SK-N-SH treated with all-trans-retinoic acid at 6 μM for 48 hours (cell line): ENCODE results near the gene BPIFB3.

Source experiments
- ATAC-seq: fragments of 200-7000 bp; cut with Tn5 transposase; 3 replicates; pipeline ENCODE4 v1.9.1; 2020; ENCODE audit warnings: mild to moderate bottlenecking, moderate library complexity
- ARNTL ChIP-seq: fragments of 450-650 bp; formaldehyde crosslinking; IDR thresholded peaks from 2 replicates; pipeline ENCODE4 v1.5.0; 2020; ENCODE audit warnings: low read depth, mild to moderate bottlenecking, moderate library complexity, borderline replicate concordance
- ESRRG ChIP-seq: fragments of 250-450 bp; sonication (Bioruptor Pico); IDR thresholded peaks from 2 replicates; pipeline ENCODE4 v1.6.1; 2021; ENCODE audit warnings: mild to moderate bottlenecking
- GLIS3 ChIP-seq: fragments of 250-450 bp; sonication (Bioruptor Pico); IDR thresholded peaks from 2 replicates; pipeline ENCODE4 v1.5.0; 2020; ENCODE audit warnings: mild to moderate bottlenecking, moderate library complexity
- ISL1 ChIP-seq: fragments of 250-450 bp; sonication (Bioruptor Pico); IDR thresholded peaks from 2 replicates; pipeline ENCODE4 v2.1.2; 2022; ENCODE audit warnings: mild to moderate bottlenecking, moderate library complexity
- OSR1 ChIP-seq: fragments of 250-450 bp; sonication (Bioruptor Pico); IDR thresholded peaks from 2 replicates; pipeline ENCODE4 v1.8.0; 2022; ENCODE audit warnings: moderate library complexity, mild to moderate bottlenecking, inconsistent platforms
- POU6F1 ChIP-seq: fragments of 250-450 bp; sonication (Bioruptor Pico); IDR thresholded peaks from 2 replicates; pipeline ENCODE4 v1.8.0; 2021; ENCODE audit warnings: low read depth, mild to moderate bottlenecking, moderate library complexity, borderline replicate concordance
- PPARA ChIP-seq: fragments of 250-450 bp; sonication (Bioruptor Pico); IDR thresholded peaks from 2 replicates; pipeline ENCODE4 v1.5.0; 2020; ENCODE audit warnings: mild to moderate bottlenecking, borderline replicate concordance
- SNAI2 ChIP-seq: fragments of 250-450 bp; sonication (Bioruptor Pico); IDR thresholded peaks from 2 replicates; pipeline ENCODE4 v1.5.0; 2020; ENCODE audit warnings: mild to moderate bottlenecking, moderate library complexity
- TCF4 ChIP-seq: fragments of 250-450 bp; sonication (Bioruptor Pico); IDR thresholded peaks from 2 replicates; pipeline ENCODE4 v1.8.0; 2021; ENCODE audit warnings: mild to moderate bottlenecking, moderate library complexity, borderline replicate concordance
- TOX ChIP-seq: fragments of 250-450 bp; sonication (Bioruptor Pico); IDR thresholded peaks from 2 replicates; pipeline ENCODE4 v1.8.0; 2021; ENCODE audit warnings: mild to moderate bottlenecking, moderate library complexity, borderline replicate concordance
- ZFP3 ChIP-seq: fragments of 250-450 bp; sonication (Bioruptor Pico); IDR thresholded peaks from 2 replicates; pipeline ENCODE4 v1.5.0; 2020; ENCODE audit warnings: mild to moderate bottlenecking, moderate library complexity
- ZFP30 ChIP-seq: fragments of 450-650 bp; formaldehyde crosslinking; IDR thresholded peaks from 2 replicates; pipeline ENCODE4 v1.5.0; 2022; ENCODE audit warnings: mild to moderate bottlenecking, moderate library complexity
- ZNF565 ChIP-seq: fragments of 450-650 bp; formaldehyde crosslinking; conservative IDR thresholded peaks from 2 replicates; pipeline ENCODE4 v1.5.0; 2020; ENCODE audit warnings: low read depth, mild to moderate bottlenecking, moderate library complexity
- ZNF70 ChIP-seq: fragments of 450-650 bp; formaldehyde crosslinking; IDR thresholded peaks from 2 replicates; pipeline ENCODE4 v1.5.0; 2020; ENCODE audit warnings: mild to moderate bottlenecking, moderate library complexity
- ZNF8 ChIP-seq: fragments of 450-650 bp; formaldehyde crosslinking; IDR thresholded peaks from 2 replicates; pipeline ENCODE4 v1.5.0; 2020; ENCODE audit warnings: mild to moderate bottlenecking, moderate library complexity
- TF ChIP-seq, protein P1 (sequence below): fragments of 250-450 bp; sonication (Bioruptor Pico); IDR thresholded peaks from 2 replicates; pipeline ENCODE4 v1.5.0; 2020; ENCODE audit warnings: mild to moderate bottlenecking, moderate library complexity
- TF ChIP-seq, protein P2 (sequence below): fragments of 250-450 bp; sonication (Bioruptor Pico); IDR thresholded peaks from 2 replicates; pipeline ENCODE4 v1.5.1; 2020; ENCODE audit warnings: low read depth, mild to moderate bottlenecking, moderate library complexity
- TF ChIP-seq, protein P3 (sequence below): fragments of 250-450 bp; sonication (Bioruptor Pico); IDR thresholded peaks from 2 replicates; pipeline ENCODE4 v1.5.1; 2021; ENCODE audit warnings: mild to moderate bottlenecking, moderate library complexity
- TF ChIP-seq, protein P4 (sequence below): fragments of 250-450 bp; sonication (Bioruptor Pico); IDR thresholded peaks from 2 replicates; pipeline ENCODE4 v1.8.0; 2020; ENCODE audit warnings: mild to moderate bottlenecking, moderate library complexity, borderline replicate concordance

The BPIFB3 gene

GRCh38 chr20:33072362-33072761, 18.7 kb downstream of the BPIFB3 start:
- ATAC-seq, result no peak
- no peak for TF ChIP-seq ARNTL
- TF ChIP-seq ZFP3 (CRISPR knock-in tag), result peak; percentile 57; the same call in 1 of the 2 replicates

DNA sequence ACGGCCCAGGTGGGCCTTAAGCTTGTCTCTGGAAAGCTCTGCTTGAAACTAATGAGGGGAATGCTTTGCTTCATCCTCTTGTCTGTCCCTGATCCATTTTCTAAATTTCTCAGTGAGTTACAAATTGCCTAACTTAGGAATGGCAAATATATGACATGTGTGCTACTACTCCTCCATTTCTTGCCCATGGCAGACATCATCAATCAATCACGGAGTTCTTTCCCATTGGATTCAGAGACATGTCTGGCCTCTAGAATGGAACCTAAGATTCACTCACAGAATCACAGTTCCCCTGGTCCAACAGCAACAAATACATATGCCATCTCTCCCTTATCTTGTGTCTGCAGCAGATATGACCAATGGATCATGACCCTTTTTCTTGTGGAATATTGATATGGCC, 19.1 kb downstream of the BPIFB3 start:
- no peak for ATAC-seq
- TF ChIP-seq, protein P1, sequence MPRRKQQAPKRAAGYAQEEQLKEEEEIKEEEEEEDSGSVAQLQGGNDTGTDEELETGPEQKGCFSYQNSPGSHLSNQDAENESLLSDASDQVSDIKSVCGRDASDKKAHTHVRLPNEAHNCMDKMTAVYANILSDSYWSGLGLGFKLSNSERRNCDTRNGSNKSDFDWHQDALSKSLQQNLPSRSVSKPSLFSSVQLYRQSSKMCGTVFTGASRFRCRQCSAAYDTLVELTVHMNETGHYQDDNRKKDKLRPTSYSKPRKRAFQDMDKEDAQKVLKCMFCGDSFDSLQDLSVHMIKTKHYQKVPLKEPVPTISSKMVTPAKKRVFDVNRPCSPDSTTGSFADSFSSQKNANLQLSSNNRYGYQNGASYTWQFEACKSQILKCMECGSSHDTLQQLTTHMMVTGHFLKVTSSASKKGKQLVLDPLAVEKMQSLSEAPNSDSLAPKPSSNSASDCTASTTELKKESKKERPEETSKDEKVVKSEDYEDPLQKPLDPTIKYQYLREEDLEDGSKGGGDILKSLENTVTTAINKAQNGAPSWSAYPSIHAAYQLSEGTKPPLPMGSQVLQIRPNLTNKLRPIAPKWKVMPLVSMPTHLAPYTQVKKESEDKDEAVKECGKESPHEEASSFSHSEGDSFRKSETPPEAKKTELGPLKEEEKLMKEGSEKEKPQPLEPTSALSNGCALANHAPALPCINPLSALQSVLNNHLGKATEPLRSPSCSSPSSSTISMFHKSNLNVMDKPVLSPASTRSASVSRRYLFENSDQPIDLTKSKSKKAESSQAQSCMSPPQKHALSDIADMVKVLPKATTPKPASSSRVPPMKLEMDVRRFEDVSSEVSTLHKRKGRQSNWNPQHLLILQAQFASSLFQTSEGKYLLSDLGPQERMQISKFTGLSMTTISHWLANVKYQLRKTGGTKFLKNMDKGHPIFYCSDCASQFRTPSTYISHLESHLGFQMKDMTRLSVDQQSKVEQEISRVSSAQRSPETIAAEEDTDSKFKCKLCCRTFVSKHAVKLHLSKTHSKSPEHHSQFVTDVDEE (CRISPR knock-in tag), result no peak
- TF ChIP-seq TCF4 (no peak), ZNF565 (no peak), ZFP3 (CRISPR knock-in tag) (no peak), ZNF8 (CRISPR knock-in tag) (no peak), ARNTL (no peak), POU6F1 (no peak), PPARA (CRISPR knock-in tag) (no peak), TOX (CRISPR knock-in tag) (no peak), ESRRG (CRISPR knock-in tag) (no peak), ZNF70 (CRISPR knock-in tag) (no peak), ZFP30 (CRISPR knock-in tag) (no peak)
- TF ChIP-seq, protein P2, sequence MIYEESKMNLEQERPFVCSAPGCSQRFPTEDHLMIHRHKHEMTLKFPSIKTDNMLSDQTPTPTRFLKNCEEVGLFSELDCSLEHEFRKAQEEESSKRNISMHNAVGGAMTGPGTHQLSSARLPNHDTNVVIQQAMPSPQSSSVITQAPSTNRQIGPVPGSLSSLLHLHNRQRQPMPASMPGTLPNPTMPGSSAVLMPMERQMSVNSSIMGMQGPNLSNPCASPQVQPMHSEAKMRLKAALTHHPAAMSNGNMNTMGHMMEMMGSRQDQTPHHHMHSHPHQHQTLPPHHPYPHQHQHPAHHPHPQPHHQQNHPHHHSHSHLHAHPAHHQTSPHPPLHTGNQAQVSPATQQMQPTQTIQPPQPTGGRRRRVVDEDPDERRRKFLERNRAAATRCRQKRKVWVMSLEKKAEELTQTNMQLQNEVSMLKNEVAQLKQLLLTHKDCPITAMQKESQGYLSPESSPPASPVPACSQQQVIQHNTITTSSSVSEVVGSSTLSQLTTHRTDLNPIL, result no peak
- TF ChIP-seq, protein P3, sequence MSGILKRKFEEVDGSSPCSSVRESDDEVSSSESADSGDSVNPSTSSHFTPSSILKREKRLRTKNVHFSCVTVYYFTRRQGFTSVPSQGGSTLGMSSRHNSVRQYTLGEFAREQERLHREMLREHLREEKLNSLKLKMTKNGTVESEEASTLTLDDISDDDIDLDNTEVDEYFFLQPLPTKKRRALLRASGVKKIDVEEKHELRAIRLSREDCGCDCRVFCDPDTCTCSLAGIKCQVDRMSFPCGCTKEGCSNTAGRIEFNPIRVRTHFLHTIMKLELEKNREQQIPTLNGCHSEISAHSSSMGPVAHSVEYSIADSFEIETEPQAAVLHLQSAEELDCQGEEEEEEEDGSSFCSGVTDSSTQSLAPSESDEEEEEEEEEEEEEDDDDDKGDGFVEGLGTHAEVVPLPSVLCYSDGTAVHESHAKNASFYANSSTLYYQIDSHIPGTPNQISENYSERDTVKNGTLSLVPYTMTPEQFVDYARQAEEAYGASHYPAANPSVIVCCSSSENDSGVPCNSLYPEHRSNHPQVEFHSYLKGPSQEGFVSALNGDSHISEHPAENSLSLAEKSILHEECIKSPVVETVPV (CRISPR knock-in tag), result no peak

DNA sequence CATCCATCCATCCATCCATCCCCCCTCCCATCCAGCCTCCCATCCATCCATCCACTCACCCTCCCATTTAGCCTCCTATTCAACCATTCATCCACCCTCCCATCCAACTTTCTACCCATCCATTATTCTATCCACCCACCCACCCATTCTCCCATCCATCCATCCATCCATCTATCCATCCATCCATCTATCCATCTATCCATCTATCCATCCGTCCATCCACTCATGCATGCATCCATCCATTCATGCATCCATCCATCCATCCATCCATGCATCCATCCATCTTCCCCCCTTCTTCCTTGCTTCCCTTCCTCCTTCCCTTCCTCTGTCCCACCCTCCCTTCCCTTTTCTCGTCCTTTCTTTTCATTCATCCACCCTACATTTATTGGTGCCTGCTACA, 21.0 kb downstream of the BPIFB3 start:
- TF ChIP-seq, protein P1 (CRISPR knock-in tag), result no peak
- no peak for TF ChIP-seq SNAI2 (CRISPR knock-in tag)
- no peak for TF ChIP-seq PPARA (CRISPR knock-in tag)
- TF ChIP-seq GLIS3 (CRISPR knock-in tag), result no peak
- no peak for TF ChIP-seq ZNF70 (CRISPR knock-in tag)
- TF ChIP-seq, protein P4, sequence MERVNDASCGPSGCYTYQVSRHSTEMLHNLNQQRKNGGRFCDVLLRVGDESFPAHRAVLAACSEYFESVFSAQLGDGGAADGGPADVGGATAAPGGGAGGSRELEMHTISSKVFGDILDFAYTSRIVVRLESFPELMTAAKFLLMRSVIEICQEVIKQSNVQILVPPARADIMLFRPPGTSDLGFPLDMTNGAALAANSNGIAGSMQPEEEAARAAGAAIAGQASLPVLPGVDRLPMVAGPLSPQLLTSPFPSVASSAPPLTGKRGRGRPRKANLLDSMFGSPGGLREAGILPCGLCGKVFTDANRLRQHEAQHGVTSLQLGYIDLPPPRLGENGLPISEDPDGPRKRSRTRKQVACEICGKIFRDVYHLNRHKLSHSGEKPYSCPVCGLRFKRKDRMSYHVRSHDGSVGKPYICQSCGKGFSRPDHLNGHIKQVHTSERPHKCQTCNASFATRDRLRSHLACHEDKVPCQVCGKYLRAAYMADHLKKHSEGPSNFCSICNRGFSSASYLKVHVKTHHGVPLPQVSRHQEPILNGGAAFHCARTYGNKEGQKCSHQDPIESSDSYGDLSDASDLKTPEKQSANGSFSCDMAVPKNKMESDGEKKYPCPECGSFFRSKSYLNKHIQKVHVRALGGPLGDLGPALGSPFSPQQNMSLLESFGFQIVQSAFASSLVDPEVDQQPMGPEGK (CRISPR knock-in tag), result no peak
- no peak for TF ChIP-seq OSR1
- TF ChIP-seq ZNF8 (CRISPR knock-in tag), result no peak
- no peak for TF ChIP-seq ISL1 (CRISPR knock-in tag)
- no peak for TF ChIP-seq TCF4
- TF ChIP-seq ZFP30 (CRISPR knock-in tag), result no peak
- TF ChIP-seq TOX (CRISPR knock-in tag), result no peak
- no peak for TF ChIP-seq ESRRG (CRISPR knock-in tag)
- no peak for ATAC-seq
